Measurements from ENCODE around the gene FOXN3. TPM values are rescaled to one million over a fixed set of nuclear protein-coding genes. Genes with fewer than 3 reads are reported as not detected.

The FOXN3 gene
- total RNA-seq, 2 donors from 2014 or later: 42.3 to 61.6 TPM

GRCh38 chr14:89312932-89313331, 104.1 kb downstream of the FOXN3 start:
- Histone ChIP-seq H3K27me3 (no peaks in the 10 kb centered on the region), H3K9me3 (no peaks in the 10 kb centered on the region), H3K27ac (no peak overlapping the region), H3K4me1 (no peaks in the 10 kb centered on the region), H3K36me3 (replicated peaks in 1 of 2; ENCODE audit: insufficient read depth in 1 of 2, low read depth in 2 of 2) (no peaks in the 10 kb centered on the region), H3K4me3 (no peak overlapping the region)
- 95 to 97% methylated on average over 5 of the region's 5 CpGs for WGBS, 2 donors
- no peak for TF ChIP-seq POLR2A (IDR thresholded peaks at IDR 0.05)
- TF ChIP-seq, protein P1, sequence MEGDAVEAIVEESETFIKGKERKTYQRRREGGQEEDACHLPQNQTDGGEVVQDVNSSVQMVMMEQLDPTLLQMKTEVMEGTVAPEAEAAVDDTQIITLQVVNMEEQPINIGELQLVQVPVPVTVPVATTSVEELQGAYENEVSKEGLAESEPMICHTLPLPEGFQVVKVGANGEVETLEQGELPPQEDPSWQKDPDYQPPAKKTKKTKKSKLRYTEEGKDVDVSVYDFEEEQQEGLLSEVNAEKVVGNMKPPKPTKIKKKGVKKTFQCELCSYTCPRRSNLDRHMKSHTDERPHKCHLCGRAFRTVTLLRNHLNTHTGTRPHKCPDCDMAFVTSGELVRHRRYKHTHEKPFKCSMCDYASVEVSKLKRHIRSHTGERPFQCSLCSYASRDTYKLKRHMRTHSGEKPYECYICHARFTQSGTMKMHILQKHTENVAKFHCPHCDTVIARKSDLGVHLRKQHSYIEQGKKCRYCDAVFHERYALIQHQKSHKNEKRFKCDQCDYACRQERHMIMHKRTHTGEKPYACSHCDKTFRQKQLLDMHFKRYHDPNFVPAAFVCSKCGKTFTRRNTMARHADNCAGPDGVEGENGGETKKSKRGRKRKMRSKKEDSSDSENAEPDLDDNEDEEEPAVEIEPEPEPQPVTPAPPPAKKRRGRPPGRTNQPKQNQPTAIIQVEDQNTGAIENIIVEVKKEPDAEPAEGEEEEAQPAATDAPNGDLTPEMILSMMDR (IDR thresholded peaks at IDR 0.05): no peak
- intact Hi-C loops (cut with DNase I): no loop called here
- ATAC-seq (no peak), DNase-seq (no peak)

- 85 to 96% methylated on average over 9 of the region's 9 CpGs for WGBS, 2 donors
Measured at GRCh38 chr14:89310211-89310610, 106.8 kb downstream of the FOXN3 start.

DNA sequence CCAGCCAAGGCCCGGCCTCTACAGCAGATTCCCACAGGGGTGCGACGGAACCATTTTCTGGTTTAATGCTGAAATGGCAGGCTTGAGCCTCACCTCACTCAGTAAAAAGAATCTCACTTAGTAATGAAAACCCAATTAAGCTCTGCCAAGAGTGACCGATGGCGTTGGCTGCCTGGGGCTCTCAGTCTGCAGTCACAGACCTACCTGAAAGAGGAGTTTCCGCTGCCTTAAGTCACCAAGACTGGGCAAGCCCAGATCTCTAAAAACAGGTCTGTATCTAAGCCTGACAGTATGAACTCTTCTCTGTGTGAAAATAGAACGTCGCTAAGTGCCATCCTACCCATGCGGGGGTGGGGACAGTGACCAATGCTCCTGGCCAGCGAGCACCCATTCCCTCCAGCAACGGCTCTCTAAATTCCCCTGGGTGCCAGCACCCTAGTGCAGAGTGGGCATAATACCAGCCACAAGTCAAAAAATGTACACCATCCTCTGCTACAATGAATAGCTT, 107.3 kb downstream of the FOXN3 start:
- H3K36me3 ChIP-seq (replicated peaks in 1 of 2; ENCODE audit: insufficient read depth in 1 of 2, low read depth in 2 of 2): no peaks in the 10 kb centered on the region
- DNase-seq (no peak), ATAC-seq (no peak)
- intact Hi-C loops (cut with DNase I): no loop called here
- no peak overlapping the region for H3K27ac ChIP-seq
- TF ChIP-seq, protein P1 (IDR thresholded peaks at IDR 0.05): no peak
- TF ChIP-seq POLR2A (IDR thresholded peaks at IDR 0.05): no peak
- H3K4me1 ChIP-seq: peaks cover 8% of the 10 kb centered on the region
- 91 to 92% methylated on average over 4 to 11 of the region's 11 CpGs for WGBS, 2 donors
- no peak overlapping the region for H3K4me3 ChIP-seq
- H3K9me3 ChIP-seq: no peaks in the 10 kb centered on the region
- H3K27me3 ChIP-seq: no peaks in the 10 kb centered on the region

More at GRCh38 chr14:89310211-89310610, 106.8 kb downstream of the FOXN3 start:
- DNase-seq (no peak), ATAC-seq (no peak)
- Histone ChIP-seq H3K27ac (no peak overlapping the region), H3K4me1 (peaks cover 4% of the 10 kb centered on the region), H3K27me3 (no peaks in the 10 kb centered on the region), H3K36me3 (replicated peaks in 1 of 2; ENCODE audit: insufficient read depth in 1 of 2, low read depth in 2 of 2) (no peaks in the 10 kb centered on the region), H3K9me3 (no peaks in the 10 kb centered on the region), H3K4me3 (no peak overlapping the region)
- TF ChIP-seq POLR2A (IDR thresholded peaks at IDR 0.05): no peak
- TF ChIP-seq, protein P1 (IDR thresholded peaks at IDR 0.05): no peak
- intact Hi-C loops (cut with DNase I): no loop called here

GRCh38 chr14:89308232-89308959, 108.6 kb downstream of the FOXN3 start:
- no peak for TF ChIP-seq POLR2A (IDR thresholded peaks at IDR 0.05)
- TF ChIP-seq, protein P1 (IDR thresholded peaks at IDR 0.05): no peak
- intact Hi-C loops (cut with DNase I): no loop called here
- peaks cover 19% of the 10 kb centered on the region for H3K4me1 ChIP-seq
- no peaks in the 10 kb centered on the region for H3K9me3 ChIP-seq
- no peaks in the 10 kb centered on the region for H3K27me3 ChIP-seq
- ATAC-seq: no peak
- H3K27ac ChIP-seq: no peak overlapping the region
- no peak for DNase-seq
- 88 to 89% methylated on average over 10 of the region's 10 CpGs for WGBS, 2 donors
- H3K4me3 ChIP-seq: no peak overlapping the region
- no peaks in the 10 kb centered on the region for H3K36me3 ChIP-seq (replicated peaks in 1 of 2; ENCODE audit: insufficient read depth in 1 of 2, low read depth in 2 of 2)

DNA sequence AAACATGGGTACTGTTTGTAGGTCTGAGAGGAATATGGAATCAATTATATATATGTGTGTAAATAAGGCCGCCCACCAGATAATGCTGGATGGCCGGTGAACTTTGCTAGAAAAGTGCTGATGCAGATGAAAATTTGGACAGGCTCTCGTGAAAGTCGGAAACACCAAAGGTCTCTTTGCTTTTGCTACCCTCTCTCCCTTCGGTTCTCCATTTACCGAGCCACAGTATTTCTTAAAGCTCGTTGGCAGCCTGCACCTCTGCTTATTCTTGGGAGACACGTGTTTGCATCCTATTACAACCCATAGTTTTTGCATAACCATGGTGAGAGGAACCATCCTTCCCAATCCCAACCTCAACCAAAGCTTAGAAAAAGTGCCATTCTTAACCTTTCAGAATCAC, 109.6 kb downstream of the FOXN3 start:
- no peak for DNase-seq
- no peaks in the 10 kb centered on the region for H3K27me3 ChIP-seq
- TF ChIP-seq, protein P1 (IDR thresholded peaks at IDR 0.05): no peak
- no peak for TF ChIP-seq POLR2A (IDR thresholded peaks at IDR 0.05)
- H3K27ac ChIP-seq: no peak overlapping the region
- no peaks in the 10 kb centered on the region for H3K9me3 ChIP-seq
- intact Hi-C loops (cut with DNase I): no loop called here
- H3K4me1 ChIP-seq: peaks cover 19% of the 10 kb centered on the region
- 90 to 94% methylated on average over 8 of the region's 8 CpGs for WGBS, 2 donors
- no peak overlapping the region for H3K4me3 ChIP-seq
- ATAC-seq: no peak
- no peaks in the 10 kb centered on the region for H3K36me3 ChIP-seq (replicated peaks in 1 of 2; ENCODE audit: insufficient read depth in 1 of 2, low read depth in 2 of 2)
